C4-2B (cell line): ENCODE measurements around the gene ADGRD1.

Experiments used
- H3K27ac ChIP-seq: fragments of 450-650 bp; 2 replicates; pipeline ENCODE4 v1.5.1; 2017
- ZFX ChIP-seq: fragments of 450-650 bp; IDR thresholded peaks from 2 replicates; pipeline ENCODE4 v1.6.1; 2017
- TF ChIP-seq, protein P1 (sequence below): fragments of 450-650 bp; conservative IDR thresholded peaks from 2 replicates; pipeline ENCODE4 v1.5.1; 2017; ENCODE audit warnings: mild to moderate bottlenecking

The ADGRD1 gene

DNA sequence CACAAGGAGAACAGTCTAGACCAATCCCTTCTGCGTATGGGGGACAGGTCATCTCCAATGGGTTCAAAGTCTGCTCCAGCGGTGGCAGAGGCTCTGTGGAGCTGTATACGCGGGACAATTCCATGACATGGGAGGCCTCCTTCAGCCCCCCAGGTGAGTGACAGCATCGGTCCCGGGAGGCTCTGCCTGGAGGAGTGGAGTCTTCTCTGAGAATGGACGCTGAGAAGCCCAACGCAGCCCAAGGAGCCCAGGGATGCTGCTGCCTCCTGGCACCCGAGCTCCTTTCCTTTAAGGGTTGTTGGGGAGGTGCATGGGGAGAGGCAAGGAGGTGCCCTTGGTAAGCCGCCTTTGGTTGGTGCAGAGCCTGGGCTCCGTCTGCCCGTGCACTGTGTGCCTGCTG is 28.2 kb downstream of the ADGRD1 start:
- TF ChIP-seq, protein P1, sequence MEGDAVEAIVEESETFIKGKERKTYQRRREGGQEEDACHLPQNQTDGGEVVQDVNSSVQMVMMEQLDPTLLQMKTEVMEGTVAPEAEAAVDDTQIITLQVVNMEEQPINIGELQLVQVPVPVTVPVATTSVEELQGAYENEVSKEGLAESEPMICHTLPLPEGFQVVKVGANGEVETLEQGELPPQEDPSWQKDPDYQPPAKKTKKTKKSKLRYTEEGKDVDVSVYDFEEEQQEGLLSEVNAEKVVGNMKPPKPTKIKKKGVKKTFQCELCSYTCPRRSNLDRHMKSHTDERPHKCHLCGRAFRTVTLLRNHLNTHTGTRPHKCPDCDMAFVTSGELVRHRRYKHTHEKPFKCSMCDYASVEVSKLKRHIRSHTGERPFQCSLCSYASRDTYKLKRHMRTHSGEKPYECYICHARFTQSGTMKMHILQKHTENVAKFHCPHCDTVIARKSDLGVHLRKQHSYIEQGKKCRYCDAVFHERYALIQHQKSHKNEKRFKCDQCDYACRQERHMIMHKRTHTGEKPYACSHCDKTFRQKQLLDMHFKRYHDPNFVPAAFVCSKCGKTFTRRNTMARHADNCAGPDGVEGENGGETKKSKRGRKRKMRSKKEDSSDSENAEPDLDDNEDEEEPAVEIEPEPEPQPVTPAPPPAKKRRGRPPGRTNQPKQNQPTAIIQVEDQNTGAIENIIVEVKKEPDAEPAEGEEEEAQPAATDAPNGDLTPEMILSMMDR, result no peak
- TF ChIP-seq ZFX, result no peak
- H3K27ac ChIP-seq, result no peak overlapping the region

DNA sequence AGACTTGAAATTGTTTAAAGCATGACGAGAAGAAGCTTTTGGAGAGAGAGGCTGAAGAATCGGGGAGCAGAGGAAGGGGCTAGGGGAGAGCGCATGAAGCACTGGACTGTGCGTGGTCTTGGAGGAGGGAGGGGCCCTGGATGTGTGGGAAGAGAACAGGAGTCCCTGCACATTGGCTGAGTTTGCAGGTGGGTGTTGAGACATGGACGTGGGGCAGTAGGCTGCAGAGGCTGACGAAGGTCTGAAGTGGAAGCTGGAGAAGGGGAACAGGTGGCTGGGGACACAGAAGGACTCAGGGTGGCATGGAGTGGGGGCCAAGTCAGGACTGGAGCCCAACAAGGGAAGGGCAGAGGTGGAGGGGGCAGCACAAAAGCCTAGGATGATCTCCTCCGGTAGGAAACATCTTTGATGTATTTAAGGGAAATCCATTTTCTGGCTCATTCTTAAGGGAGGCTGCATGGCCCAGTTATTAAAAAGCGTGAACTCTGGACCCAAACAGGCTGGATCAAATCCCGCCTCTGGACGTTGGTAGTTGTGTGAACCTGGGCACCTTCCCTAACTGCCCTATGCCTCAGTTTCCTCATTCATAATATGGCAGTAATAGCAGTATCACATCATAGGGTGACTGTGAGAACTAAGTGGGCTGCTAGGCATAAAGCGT is 29.0 kb downstream of the ADGRD1 start:
- TF ChIP-seq, protein P1, result no peak
- TF ChIP-seq ZFX, result no peak
- H3K27ac ChIP-seq, result no peak overlapping the region

DNA sequence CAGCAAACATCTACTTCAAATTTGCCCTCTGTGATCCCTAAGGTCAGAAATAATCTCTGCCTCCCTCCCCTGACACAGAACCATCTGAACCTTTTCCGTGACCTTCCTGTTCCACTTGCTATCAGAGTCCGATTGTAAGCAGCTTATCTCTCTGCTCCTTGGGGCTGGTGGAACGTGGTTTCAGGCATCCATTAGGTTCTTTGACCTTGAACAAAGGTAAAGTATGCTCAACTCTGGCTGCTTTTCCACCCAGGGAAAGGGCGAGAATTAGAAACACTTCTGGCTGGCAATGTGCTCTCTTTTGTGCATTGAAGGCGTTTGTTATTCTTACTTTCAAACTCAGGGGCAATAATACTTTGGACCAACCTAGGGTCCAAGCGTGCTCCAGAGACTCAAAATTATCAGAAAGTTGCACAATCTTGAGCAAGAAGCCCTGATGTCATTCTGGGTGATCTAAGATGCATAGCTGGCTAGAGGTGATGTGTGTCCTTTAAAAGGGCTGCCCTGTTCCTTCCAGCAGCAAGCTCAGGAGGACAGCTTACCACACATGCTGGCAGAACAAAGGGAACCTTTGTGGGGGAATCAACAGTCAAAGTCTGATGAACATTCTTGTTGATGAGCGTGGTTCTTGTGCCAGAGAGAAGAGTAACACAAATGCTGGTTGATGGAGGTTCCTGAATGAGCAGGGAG is 29.8 kb downstream of the ADGRD1 start:
- TF ChIP-seq ZFX, result no peak
- TF ChIP-seq, protein P1, result no peak

DNA sequence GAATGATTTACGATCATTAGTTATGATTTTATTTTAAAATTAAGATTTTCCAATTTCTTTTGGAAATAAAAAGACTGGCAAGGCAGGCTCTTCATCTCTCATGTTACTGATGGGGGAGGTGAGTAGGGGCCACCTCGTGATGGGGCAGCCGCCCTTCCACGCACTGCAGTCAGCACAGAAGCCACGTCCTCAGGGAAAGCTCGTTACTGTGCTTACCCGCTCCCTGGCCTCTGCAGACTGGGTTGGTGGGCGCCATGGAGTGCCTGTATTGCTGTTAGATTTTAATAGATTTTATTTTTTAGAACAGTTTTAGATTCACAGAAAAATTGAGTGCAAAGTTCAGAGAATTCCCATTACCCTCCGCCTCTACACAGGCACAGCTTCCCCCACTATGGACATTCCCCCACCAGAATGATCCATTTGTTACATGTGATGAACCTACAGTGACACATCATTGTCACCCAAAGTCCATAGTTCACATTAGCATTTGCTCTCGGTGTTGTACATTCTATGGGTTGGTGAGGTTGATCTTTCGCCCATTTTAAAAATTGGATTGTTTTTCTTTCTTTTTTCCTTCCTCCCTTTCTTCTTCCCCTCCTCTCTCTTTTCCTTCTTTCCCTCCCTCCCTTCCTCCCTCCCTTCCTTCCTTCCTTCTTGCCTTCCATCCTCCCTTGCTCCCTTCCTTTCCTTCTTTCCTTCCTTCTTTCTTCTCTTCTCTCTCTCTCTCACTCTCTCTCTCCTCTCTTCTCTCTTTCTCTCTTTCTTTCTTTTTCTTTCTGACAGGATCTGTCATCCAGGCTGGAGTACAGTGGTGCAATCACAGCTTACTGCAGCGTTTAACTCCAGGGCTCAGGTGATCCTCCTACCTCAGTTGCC is 30.7 kb downstream of the ADGRD1 start:
- no peak overlapping the region for H3K27ac ChIP-seq
- TF ChIP-seq ZFX, result no peak
- TF ChIP-seq, protein P1, result no peak

More for the DNA sequence above, 29.8 kb downstream of the ADGRD1 start:
- H3K27ac ChIP-seq, result no peak overlapping the region

DNA sequence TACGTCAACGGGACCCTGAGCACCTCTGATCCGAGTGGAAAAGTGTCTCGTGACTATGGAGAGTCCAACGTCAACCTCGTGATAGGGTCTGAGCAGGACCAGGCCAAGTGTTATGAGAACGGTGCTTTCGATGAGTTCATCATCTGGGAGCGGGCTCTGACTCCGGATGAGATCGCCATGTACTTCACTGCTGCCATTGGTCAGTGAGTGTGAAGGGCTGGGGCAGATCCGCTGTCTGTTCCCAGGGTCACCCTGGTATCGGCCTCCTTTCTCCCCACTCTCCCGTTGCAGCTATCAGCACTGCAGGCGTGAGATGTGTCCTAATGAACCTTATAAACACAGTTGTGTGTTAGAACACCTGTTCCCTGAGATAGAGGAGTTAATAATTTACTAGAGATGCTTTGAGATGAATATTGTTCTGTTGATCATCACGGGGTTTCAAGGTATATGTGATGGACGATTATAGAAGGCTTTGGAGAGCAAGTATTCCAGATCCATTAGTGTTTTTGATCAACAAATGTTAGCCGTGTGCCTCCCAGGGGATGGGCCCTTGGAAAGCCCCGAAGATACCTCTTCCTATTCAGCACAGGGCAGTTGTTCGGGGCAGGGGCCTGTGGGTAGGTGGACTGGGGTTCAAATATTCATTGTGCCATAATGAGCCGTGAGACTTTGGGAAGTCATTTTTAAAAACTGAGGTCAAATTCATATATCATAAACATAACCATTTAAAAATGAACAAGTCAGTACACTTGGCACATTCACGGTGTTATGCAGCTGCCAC is 33.6 kb downstream of the ADGRD1 start:
- no peak for TF ChIP-seq ZFX
- TF ChIP-seq, protein P1, result no peak
- H3K27ac ChIP-seq, result no peak overlapping the region

DNA sequence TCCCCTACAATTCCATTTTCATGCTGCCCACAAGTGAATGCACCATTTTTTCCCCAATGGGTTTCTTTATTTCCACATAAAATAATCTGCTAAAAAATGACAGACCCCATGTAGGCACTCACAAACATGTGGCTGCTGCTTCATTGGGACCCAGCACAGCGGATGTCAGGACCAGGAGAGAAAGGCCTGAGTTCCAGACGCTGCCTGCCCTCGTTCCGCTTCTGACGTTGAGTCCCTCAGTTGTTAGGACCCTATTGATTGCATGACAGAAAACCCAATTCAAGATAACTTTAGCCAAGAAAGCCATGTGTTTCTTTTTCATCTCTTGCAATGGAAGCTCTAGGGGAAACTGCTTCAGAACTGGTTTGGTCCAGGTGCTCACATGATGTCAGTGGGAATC is 34.6 kb downstream of the ADGRD1 start:
- no peak overlapping the region for H3K27ac ChIP-seq
- no peak for TF ChIP-seq ZFX
- TF ChIP-seq, protein P1, result no peak
